HEK293 (cell line): ENCODE measurements around the gene LY6G6D.

Experiments
- CTCF ChIA-PET: fragments of 350-600 bp; formaldehyde crosslinking; extraction: SDS; loops from one replicate; lab custom pipeline; 2021; ENCODE audit warnings: antibody characterized with exemption; lab: Yijun Ruan, JAX
- POLR2A ChIA-PET: fragments of 300-600 bp; formaldehyde crosslinking; extraction: SDS; loops from one replicate; lab custom pipeline; 2020; ENCODE audit warnings: antibody characterized with exemption, inconsistent platforms; lab: Yijun Ruan, JAX
- H3K27ac ChIP-seq: fragments of 200-500 bp; sonication (Bioruptor generic); 2 replicates; pipeline ENCODE4 v1.5.1; 2014; ENCODE audit warnings: low read depth, low read length, control low read depth, inconsistent platforms; ENCODE audit errors: extremely low read depth
- H3K36me3 ChIP-seq, 2 experiments: fragments of 200-500 bp in 1 of 2; sonication (Bioruptor generic) in 1 of 2; 1 replicate in 1 of 2; 2 replicates in 1 of 2; pipeline ENCODE4 v1.5.1; 2014 to 2017; ENCODE audit warnings: inconsistent platforms in 2 of 2, low read length in 2 of 2; ENCODE audit not compliant: control insufficient read depth in 2 of 2, insufficient read depth in 1 of 2
- H3K4me1 ChIP-seq: fragments of 200-500 bp; sonication (Bioruptor generic); 2 replicates; pipeline ENCODE4 v1.5.1; 2014; ENCODE audit warnings: mild to moderate bottlenecking, low read length, inconsistent platforms; ENCODE audit not compliant: control insufficient read depth, insufficient read depth
- H3K4me3 ChIP-seq: 2 replicates; pipeline ENCODE4 v1.5.1; 2011; ENCODE audit warnings: low read depth, mild to moderate bottlenecking, control low read depth, low read length, moderate library complexity
- H3K9me3 ChIP-seq: fragments of 200-500 bp; sonication (Bioruptor generic); 2 replicates; pipeline ENCODE4 v1.5.1; 2014; ENCODE audit warnings: low read depth, low read length, inconsistent platforms; ENCODE audit not compliant: control insufficient read depth, insufficient read depth
- GLIS1 ChIP-seq: fragments of 450-650 bp; formaldehyde crosslinking; IDR thresholded peaks from 2 replicates; pipeline ENCODE4 v1.5.1; 2016; ENCODE audit warnings: missing biosample characterization, missing genetic modification characterization
- HOXD13 ChIP-seq: sonication (generic); formaldehyde crosslinking; IDR thresholded peaks from 2 replicates; pipeline ENCODE4 v1.8.0; 2022; ENCODE audit warnings: missing genetic modification reagents, borderline replicate concordance
- IKZF3 ChIP-seq: fragments of 450-650 bp; IDR thresholded peaks from 2 replicates; pipeline ENCODE4 v1.5.0; 2018; ENCODE audit warnings: missing biosample characterization, mild to moderate bottlenecking, missing genetic modification characterization, moderate library complexity
- INSM2 ChIP-seq: fragments of 450-650 bp; formaldehyde crosslinking; IDR thresholded peaks from 2 replicates; pipeline ENCODE4 v1.5.1; 2016; ENCODE audit warnings: missing biosample characterization, missing genetic modification characterization
- KLF1 ChIP-seq: fragments of 450-650 bp; formaldehyde crosslinking; IDR thresholded peaks from 2 replicates; pipeline ENCODE4 v1.5.1; 2016; ENCODE audit warnings: missing biosample characterization, missing genetic modification characterization
- KLF16 ChIP-seq: fragments of 450-650 bp; formaldehyde crosslinking; IDR thresholded peaks from 2 replicates; pipeline ENCODE4 v1.5.1; 2017; ENCODE audit warnings: missing biosample characterization, missing genetic modification characterization
- KLF17 ChIP-seq: fragments of 450-650 bp; formaldehyde crosslinking; IDR thresholded peaks from 2 replicates; pipeline ENCODE4 v1.5.1; 2016; ENCODE audit warnings: missing biosample characterization, missing genetic modification characterization
- RBAK ChIP-seq: fragments of 450-650 bp; formaldehyde crosslinking; IDR thresholded peaks from 2 replicates; pipeline ENCODE4 v1.5.1; 2016; ENCODE audit warnings: missing biosample characterization, missing genetic modification characterization
- REPIN1 ChIP-seq: fragments of 450-650 bp; formaldehyde crosslinking; IDR thresholded peaks from 2 replicates; pipeline ENCODE4 v1.5.1; 2017; ENCODE audit warnings: missing biosample characterization, missing genetic modification characterization, low read depth
- REST ChIP-seq: fragments of 450-650 bp; formaldehyde crosslinking; IDR thresholded peaks from 2 replicates; pipeline ENCODE4 v1.5.1; 2016; ENCODE audit warnings: missing biosample characterization, missing genetic modification characterization
- SCRT2 ChIP-seq: fragments of 450-650 bp; formaldehyde crosslinking; IDR thresholded peaks from 2 replicates; pipeline ENCODE4 v1.5.1; 2016; ENCODE audit warnings: missing biosample characterization, missing genetic modification characterization
- ZBTB17 ChIP-seq: fragments of 450-650 bp; formaldehyde crosslinking; IDR thresholded peaks from 2 replicates; pipeline ENCODE4 v1.5.1; 2016; ENCODE audit warnings: missing biosample characterization, missing genetic modification characterization
- ZBTB8A ChIP-seq: fragments of 450-650 bp; formaldehyde crosslinking; IDR thresholded peaks from 2 replicates; pipeline ENCODE4 v1.5.1; 2016; ENCODE audit warnings: missing biosample characterization, missing genetic modification characterization
- ZFP41 ChIP-seq: fragments of 450-650 bp; formaldehyde crosslinking; IDR thresholded peaks from 2 replicates; pipeline ENCODE4 v1.5.1; 2016; ENCODE audit warnings: missing biosample characterization, missing genetic modification characterization, borderline replicate concordance
- ZFP69B ChIP-seq: fragments of 450-650 bp; formaldehyde crosslinking; IDR thresholded peaks from 2 replicates; pipeline ENCODE4 v1.5.1; 2016; ENCODE audit warnings: missing biosample characterization, missing genetic modification characterization
- ZIC2 ChIP-seq: fragments of 450-650 bp; formaldehyde crosslinking; IDR thresholded peaks from 2 replicates; pipeline ENCODE4 v1.5.1; 2016; ENCODE audit warnings: missing biosample characterization, missing genetic modification characterization
- ZNF133 ChIP-seq: fragments of 450-650 bp; formaldehyde crosslinking; IDR thresholded peaks from 2 replicates; pipeline ENCODE4 v1.5.1; 2016; ENCODE audit warnings: missing biosample characterization, missing genetic modification characterization
- ZNF169 ChIP-seq: fragments of 450-650 bp; formaldehyde crosslinking; IDR thresholded peaks from 2 replicates; pipeline ENCODE4 v1.5.1; 2016; ENCODE audit warnings: missing biosample characterization, missing genetic modification characterization
- ZNF18 ChIP-seq: fragments of 450-650 bp; formaldehyde crosslinking; IDR thresholded peaks from 2 replicates; pipeline ENCODE4 v1.5.1; 2016; ENCODE audit warnings: missing biosample characterization, missing genetic modification characterization
- ZNF341 ChIP-seq: fragments of 450-650 bp; formaldehyde crosslinking; IDR thresholded peaks from 2 replicates; pipeline ENCODE4; 2016; ENCODE audit warnings: low read depth, missing biosample characterization, missing genetic modification characterization
- ZNF548 ChIP-seq: fragments of 450-650 bp; formaldehyde crosslinking; IDR thresholded peaks from 2 replicates; pipeline ENCODE4 v1.5.1; 2016; ENCODE audit warnings: missing biosample characterization, missing genetic modification characterization
- ZNF596 ChIP-seq: fragments of 450-650 bp; IDR thresholded peaks from 2 replicates; pipeline ENCODE4 v1.5.0; 2018; ENCODE audit warnings: missing biosample characterization, mild to moderate bottlenecking, missing genetic modification characterization, moderate library complexity
- ZNF624 ChIP-seq: fragments of 450-650 bp; formaldehyde crosslinking; IDR thresholded peaks from 2 replicates; pipeline ENCODE4 v1.5.1; 2017; ENCODE audit warnings: missing biosample characterization, missing genetic modification characterization
- ZSCAN4 ChIP-seq: fragments of 450-650 bp; formaldehyde crosslinking; IDR thresholded peaks from 2 replicates; pipeline ENCODE4 v1.5.1; 2017; ENCODE audit warnings: missing biosample characterization, missing genetic modification characterization
- ZSCAN5A ChIP-seq: fragments of 450-650 bp; formaldehyde crosslinking; IDR thresholded peaks from 2 replicates; pipeline ENCODE4 v1.5.1; 2016; ENCODE audit warnings: missing biosample characterization, missing genetic modification characterization

The LY6G6D gene

GRCh38 chr6:31715022-31715958, at the start of gene LY6G6D:
Gene LY6G6D (plus strand): TSS chr6:31715348. CDS start chr6:31715356, 8 bp downstream.
- Histone ChIP-seq H3K27ac (peak within 1 kb of the TSS; percentile 46), H3K4me1 (peaks cover 4% of the 10 kb centered on the region), H3K4me3 (no peak within 1 kb of the TSS), H3K36me3 (no peaks in the 10 kb centered on the region), H3K9me3 (no peaks in the 10 kb centered on the region)
- POLR2A ChIA-PET, result interaction anchor here (0.6 to 1.6 kb wide), 4 partner anchors 12 to 112 kb away, joined by 3 to 10 read pairs (median 4); partner anchors contain the start of genes ABHD16A and HSPA1B
- CTCF ChIA-PET, result interaction anchor here (0.7 to 1.5 kb wide), 3 partner anchors 54 to 152 kb away, joined by 3 to 8 read pairs (median 3); no protein-coding TSS in a partner anchor
- TF ChIP-seq KLF1 (tag by site-specific recombination) (no peak), ZNF133 (tag by site-specific recombination) (no peak), HOXD13 (CRISPR knock-in tag) (no peak), KLF16 (tag by site-specific recombination) (no peak), INSM2 (tag by site-specific recombination) (no peak), SCRT2 (tag by site-specific recombination) (peak; percentile 80), ZNF18 (tag by site-specific recombination) (no peak), ZNF596 (no peak), ZNF341 (tag by site-specific recombination) (peak; percentile 19; the same call in 1 of the 2 replicates), ZBTB8A (tag by site-specific recombination) (peak; percentile 53), ZFP41 (tag by site-specific recombination) (no peak), REST (tag by site-specific recombination) (no peak), ZNF169 (tag by site-specific recombination) (no peak), KLF17 (tag by site-specific recombination) (no peak), RBAK (no peak), ZNF624 (tag by site-specific recombination) (no peak), ZSCAN5A (no peak), ZFP69B (tag by site-specific recombination) (peak; percentile 43; the same call in 1 of the 2 replicates), ZIC2 (tag by site-specific recombination) (peak; percentile 98), ZNF548 (tag by site-specific recombination) (no peak), GLIS1 (tag by site-specific recombination) (peak; percentile 47), ZSCAN4 (tag by site-specific recombination) (peak; percentile 41; the same call in 1 of the 2 replicates), IKZF3 (tag by site-specific recombination) (0 out of 2 replicates have a peak, but pooled peaks have one; percentile 11), REPIN1 (no peak), ZBTB17 (tag by site-specific recombination) (no peak)
